GM19452 (cell line): Measurements from ENCODE around the gene ANKRD40CL.
"Not testable (repeated sequence)": the region's sequence is repeated elsewhere in the genome, so short reads cannot be mapped to it uniquely, and the experiment has no call there.

Source experiments
- ATAC-seq: cut with Tn5 transposase; IDR thresholded peaks from one replicate; pipeline ENCODE4 v1.9.1; 2021; ENCODE audit not compliant: unreplicated experiment

The ANKRD40CL gene

DNA sequence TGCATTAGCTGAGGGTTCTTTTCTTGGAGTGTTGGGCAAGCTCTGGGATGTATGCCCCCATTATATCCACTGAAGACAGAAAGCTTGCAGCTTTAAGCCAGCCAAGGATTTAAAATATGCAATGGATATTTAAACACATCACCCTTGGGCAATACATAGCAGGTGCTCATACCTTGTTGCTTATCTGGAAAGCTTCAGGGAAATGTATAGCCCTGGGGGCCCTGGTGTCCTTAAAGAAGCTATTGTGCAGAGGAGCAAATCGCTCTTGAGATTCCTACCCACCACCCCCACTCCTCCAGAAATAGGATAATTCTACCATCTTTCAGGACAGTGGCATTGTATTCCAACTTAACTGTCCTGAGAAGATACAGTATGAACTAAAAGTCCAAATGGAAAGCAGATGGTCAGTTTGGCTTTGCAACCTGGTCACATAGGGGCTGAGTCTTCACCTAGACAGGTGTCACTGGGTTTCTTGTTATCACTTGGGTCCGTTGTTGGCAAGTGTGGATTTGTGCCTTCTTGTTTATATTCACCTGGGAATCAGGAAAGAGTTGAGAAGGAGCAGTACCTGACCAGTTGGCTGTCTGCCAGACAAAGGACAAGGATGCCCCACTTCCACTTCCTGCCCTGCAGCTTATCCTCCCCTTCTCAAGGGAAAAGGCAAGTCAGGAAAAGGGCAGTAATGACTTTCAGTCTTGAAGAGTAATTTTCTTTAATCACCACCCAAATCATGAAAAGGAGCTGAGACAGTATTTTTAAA, 3.4 kb downstream of the ANKRD40CL start:
- ATAC-seq = no peak

DNA sequence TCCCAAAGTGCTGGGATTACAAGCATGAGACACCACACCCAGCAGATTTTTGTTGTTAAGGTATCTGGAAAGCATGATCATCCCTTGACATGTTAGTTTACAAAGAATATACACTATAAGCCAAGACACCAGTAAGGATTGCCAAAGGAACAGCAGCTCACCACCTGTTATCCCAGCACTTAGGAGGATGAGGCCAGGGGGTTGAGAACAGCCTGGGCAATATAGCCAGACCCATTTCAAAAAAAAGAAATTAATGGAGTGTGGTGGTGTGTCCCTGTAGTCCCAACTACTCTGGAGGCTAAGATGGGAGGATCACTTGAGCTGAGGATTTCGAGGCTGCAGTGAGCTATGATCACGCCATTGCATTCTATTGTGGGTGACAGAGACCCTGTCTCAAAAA, 5.1 kb downstream of the ANKRD40CL start:
- no peak for ATAC-seq

DNA sequence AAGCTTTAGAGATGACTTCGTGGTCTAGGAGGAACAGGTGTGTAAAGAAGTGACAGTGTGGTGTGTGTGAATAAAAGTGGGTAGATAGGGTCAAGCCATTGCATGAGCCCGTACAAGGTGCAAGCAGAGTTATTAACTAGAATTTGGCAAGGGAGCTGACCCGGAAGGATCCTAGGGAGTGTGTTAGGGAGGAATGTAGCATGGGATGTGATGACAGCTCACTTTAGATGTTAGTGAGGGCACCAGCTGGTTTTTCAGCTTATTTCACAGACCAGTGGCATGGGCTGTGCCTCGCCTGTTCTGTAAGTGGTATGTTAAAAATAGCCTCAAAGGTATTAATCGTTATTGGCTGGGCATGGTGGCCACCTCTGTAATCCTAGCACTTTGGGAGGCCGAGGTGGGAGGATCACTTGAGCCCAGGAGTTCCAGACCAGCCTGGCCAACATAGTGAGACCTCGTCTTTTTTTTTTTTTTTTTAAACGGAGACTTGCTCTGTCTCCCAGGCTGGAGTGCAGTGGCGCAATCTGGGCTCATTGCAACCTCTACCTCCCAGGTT, 8.3 kb downstream of the ANKRD40CL start:
- no peak for ATAC-seq

DNA sequence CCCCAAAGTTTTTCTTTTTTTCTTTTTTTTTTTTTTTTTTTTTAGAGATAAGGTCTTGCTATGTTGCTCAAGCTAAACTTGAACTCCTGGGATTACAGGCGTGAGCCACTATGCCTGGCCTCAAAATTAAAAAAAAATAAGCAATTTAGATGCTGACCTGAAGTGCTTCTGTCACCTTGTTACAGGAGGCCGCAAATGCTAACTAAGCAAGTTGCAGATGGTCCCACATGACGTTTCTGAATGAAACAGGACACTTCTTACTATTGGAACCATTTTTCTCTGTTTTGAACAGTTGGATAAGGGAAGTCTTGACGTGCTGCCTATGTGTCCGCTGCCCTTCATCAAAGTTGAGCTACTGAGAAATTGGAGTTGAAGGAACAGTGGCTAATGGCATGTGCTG, 8.8 kb downstream of the ANKRD40CL start:
- no peak for ATAC-seq

DNA sequence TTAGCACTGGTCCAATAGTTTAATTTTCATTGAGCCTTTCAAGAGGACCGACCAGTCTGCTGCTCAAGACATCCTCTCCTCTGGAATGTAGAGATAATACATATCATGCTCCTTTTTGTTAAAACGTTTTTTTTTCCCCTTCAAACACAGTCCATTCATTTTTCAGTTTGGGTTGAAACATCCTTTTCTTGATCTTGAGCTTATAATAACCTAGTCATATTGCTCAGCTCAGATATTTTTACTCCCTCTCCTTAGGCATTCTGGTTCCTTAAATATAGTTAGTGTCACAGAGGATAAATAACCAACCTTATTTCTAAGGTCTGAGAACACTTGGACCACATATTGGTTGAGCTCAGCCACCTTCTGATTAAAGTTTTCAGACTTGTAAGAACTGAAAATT, 12.8 kb downstream of the ANKRD40CL start:
- no peak for ATAC-seq

DNA sequence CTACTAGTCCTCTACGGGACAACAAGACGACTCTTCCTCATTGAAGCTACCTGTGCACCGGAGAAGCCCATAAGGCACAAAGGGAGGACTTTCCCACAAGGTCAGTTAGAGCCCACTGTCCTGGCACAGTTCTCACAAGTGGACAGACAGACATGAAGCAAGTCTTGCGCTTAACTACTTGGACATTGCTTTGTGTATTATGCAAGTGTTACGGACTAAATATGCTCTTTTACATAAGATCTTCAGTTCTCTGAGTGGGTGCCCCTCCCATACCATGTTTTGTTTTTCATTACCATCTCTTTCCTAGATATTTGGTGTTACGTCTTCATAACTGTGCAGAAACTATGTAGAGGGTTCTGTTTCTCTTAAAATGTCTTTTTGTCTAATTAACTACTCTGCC, 18.1 kb downstream of the ANKRD40CL start:
- no peak for ATAC-seq

GRCh38 chr17:50745631-50746030, 21.7 kb downstream of the ANKRD40CL start:
- ATAC-seq = no peak

- ATAC-seq = no peak
Measured at GRCh38 chr17:50739098-50739497, 28.2 kb downstream of the ANKRD40CL start.

GRCh38 chr17:50737118-50737698, 30.1 kb downstream of the ANKRD40CL start:
- ATAC-seq = no peak

DNA sequence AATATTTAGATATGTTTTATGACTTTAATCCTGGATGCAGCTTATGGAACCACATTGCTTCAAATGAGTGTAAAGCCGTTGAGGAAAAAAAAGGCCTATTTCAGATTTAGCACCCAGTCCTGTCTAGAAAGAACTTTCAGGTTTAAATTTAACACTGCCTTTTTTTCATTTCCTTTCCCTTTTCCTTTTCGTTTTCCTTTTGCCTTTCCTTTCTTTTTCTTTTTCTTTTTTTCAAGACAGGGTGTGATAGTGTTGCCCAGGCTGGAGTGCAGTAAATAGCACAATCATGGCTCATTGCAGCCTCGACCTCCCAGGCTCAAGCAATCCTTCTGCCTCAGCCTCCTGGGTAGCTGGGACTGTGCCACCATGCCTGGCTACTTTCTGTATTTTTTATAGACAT, 32.0 kb downstream of the ANKRD40CL start:
- no peak for ATAC-seq

DNA sequence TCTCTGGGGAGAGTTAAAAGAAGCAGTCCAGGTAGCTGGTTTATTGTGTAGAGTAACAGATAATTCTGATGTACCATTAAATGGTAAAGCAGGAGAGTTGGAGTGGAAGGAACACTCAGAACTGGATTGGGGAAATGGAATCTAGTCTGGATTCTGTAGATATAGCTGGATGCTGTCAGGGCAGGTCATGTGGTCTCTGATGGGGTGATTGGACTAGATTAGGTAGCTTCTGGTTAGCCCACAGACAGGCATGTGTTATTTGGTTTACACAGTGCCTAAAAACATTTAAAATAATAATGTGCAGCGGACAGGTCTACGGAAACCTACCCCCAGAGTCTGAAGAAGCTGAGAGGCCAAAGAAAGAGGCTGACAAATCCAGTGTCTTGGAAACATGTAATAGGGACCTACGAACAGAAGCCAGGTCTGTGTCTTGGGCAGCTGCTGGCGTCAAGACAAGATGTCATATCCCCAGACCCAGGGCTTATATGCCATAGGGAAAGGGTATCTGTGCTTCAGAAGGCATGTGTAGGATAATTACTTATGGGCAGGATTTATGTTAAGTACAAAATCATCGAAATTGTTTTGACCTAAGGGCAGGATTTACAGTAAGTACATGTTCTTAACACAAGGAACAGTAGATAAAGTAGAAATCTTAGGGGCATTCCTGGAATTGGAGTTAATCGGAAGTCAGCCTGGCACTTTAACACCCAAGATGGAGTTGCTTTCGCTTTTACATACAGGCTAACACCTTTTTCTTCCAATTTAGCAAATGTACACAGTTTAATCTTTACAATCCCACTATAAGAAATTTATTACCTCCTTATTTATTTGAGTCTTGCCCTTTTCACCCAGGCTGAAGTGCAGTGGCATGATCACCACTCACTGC, 35.5 kb downstream of the ANKRD40CL start:
- no peak for ATAC-seq

GRCh38 chr17:50728881-50729765, 38.2 kb downstream of the ANKRD40CL start:
- no peak for ATAC-seq

DNA sequence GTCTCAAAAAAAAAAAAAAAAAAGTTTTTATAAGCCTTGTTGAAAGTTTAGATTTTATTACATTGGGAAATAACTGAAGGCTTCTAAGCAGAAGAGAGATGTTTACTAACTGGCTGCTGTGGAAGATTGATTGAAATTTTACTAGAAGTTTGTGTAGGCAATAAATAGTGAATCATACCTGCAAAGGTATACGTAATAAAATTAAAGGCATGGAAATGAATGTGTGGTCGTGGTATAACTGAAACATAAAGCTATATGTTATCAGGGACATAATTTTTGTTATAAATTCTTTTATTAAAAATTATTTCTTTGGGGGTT, 39.2 kb downstream of the ANKRD40CL start:
- ATAC-seq = no peak

DNA sequence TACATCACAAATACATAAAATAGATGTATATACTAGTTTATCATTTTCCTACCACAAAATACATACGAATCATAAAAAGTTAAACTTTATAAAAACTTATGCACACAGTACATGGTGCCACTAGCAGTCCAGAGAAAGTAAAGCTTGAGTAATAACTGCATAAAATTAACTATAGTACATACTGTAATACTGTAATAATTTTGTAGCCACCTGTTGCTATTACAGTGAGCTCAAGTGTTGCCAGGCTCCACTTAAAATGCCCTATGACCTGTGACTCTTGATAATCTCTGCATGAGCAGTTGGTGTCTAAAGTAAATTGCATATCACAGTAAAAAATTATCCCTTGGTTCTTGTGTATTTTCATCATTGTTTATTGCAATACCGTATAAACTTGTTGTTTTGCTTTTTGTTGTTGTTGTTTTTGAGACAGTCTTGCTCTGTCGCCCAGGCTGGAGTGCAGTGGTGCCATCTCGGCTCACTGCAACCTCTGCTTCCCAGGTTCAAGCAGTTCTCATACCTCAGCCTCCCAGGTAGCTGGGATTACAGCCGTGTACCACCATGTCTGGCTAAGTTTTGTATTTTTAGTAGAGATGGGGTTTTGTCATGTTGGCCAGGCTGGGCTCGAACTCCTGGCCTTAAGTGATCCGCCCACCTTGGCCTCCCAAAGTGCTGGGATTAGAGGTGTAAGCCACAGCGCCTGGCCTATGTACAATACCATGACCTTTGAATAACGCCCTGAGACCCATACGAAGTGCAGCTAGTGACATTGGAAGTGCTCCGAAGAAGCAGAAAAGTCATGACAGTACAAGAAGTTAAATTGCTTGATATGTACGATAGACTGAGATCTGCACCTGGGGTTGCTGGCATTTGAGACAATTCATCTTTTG, 41.3 kb downstream of the ANKRD40CL start:
- no peak for ATAC-seq

- not testable (repeated sequence) for ATAC-seq
Measured at GRCh38 chr17:50724622-50725021, 42.7 kb downstream of the ANKRD40CL start.

GRCh38 chr17:50722746-50723145, 44.6 kb downstream of the ANKRD40CL start:
- no peak for ATAC-seq

GRCh38 chr17:50721194-50722010, 45.9 kb downstream of the ANKRD40CL start:
- no peak for ATAC-seq

DNA sequence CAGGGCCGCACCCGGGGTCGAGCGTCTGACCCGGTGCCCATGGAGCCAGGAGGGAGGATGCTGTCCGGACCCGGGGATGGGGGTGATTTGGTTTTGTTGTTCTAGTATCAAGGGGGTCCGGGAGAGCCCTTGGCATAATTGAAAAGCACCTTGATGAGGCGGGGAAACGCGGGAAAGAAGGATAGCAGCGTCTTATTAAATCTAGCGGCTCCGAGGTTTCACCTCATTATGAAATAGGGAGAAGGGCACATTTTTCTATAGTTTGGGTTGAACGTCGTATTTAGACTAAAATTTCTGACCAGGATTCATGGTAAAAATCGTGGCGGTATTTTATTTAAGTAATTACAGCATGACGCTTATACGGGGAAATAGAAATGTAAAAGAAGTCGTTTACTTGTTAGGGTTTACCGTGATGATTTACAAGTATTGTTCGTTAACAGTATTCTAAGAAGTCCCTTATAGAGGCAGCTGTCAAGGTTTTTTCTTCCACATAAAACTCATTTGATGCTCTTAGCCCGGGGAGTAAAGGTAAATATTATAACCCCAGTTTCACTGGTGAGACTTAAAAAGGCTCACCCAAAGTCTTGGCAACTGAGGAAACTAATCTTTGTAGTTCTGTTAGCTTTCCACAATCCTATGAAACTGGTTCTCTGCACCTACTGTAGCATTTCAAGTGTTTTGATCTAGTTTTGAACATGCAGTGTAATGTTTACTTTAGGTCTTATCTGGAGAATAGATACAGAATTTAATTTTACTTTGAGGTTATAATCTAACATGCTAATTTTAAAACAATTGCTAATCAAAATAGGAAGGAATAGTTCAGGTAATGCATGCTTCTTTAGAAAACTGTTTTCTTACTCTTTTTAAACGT, 47.2 kb downstream of the ANKRD40CL start:
- ATAC-seq = no peak
